CD14-positive monocyte (primary cell): ENCODE data around the gene STUB1. TPM values are rescaled to one million over a fixed set of nuclear protein-coding genes. Genes with fewer than 3 reads are reported as not detected.
A peak's percentile ranks its signal among the peaks of the same experiment; 100 is the strongest.

Experiments
- DNase-seq, 3 donors: peaks; one replicate each; pipeline ENCODE4 v3.0.0-alpha.2; 2011 to 2022
- H2AFZ ChIP-seq: 2 replicates; pipeline ENCODE4 v1.6.0; 2012; ENCODE audit warnings: mild to moderate bottlenecking, low read depth, low read length, inconsistent platforms; ENCODE audit not compliant: insufficient read depth, poor library complexity, severe bottlenecking
- H3K27ac ChIP-seq, 2 donors: 1 replicate in 1 of 2; 2 replicates in 1 of 2; pipeline ENCODE4 v1.5.1; 2012 to 2013; ENCODE audit warnings: low read length in 2 of 2, control low read depth in 1 of 2, inconsistent platforms in 1 of 2, low read depth in 1 of 2, mild to moderate bottlenecking in 1 of 2
- H3K27me3 ChIP-seq, 2 donors: one replicate each; pipeline versions ENCODE4 v1.6.0 to v1.6.1; 2011 to 2013; ENCODE audit warnings: low read length in 2 of 2; ENCODE audit not compliant: control insufficient read depth in 2 of 2, insufficient read depth in 2 of 2
- H3K36me3 ChIP-seq, 2 donors: replicated peaks in 1 of 2; 1 replicate in 1 of 2; 2 replicates in 1 of 2; pipeline versions ENCODE4 v1.5.1 to v1.6.1; 2012 to 2013; ENCODE audit warnings: low read length in 2 of 2, control low read depth in 1 of 2, inconsistent platforms in 1 of 2, mild to moderate bottlenecking in 1 of 2; ENCODE audit not compliant: insufficient read depth in 2 of 2, control insufficient read depth in 1 of 2
- H3K4me1 ChIP-seq, 2 donors: 1 replicate in 1 of 2; 2 replicates in 1 of 2; pipeline versions ENCODE4 v1.5.1 to v1.6.1; 2012 to 2013; ENCODE audit warnings: low read length in 2 of 2, control low read depth in 1 of 2, inconsistent platforms in 1 of 2, mild to moderate bottlenecking in 1 of 2, moderate library complexity in 1 of 2; ENCODE audit not compliant: insufficient read depth in 2 of 2, control insufficient read depth in 1 of 2
- H3K4me2 ChIP-seq: replicated peaks from 2 replicates; pipeline ENCODE3; 2012; ENCODE audit warnings: low read length, moderate library complexity, mild to moderate bottlenecking; ENCODE audit not compliant: poor library complexity, severe bottlenecking; ENCODE audit errors: extremely low read depth
- H3K4me3 ChIP-seq, 3 experiments: fragments of 200-600 bp in 1 of 3; sonication (generic) in 1 of 3; replicated peaks in 1 of 3; 1 replicate in 2 of 3; 2 replicates in 1 of 3; pipeline ENCODE4 v1.5.1; 2011 to 2013; ENCODE audit warnings: low read length in 3 of 3, mild to moderate bottlenecking in 3 of 3, control low read depth in 2 of 3, low read depth in 2 of 3, inconsistent platforms in 1 of 3, moderate library complexity in 1 of 3
- H3K79me2 ChIP-seq: 2 replicates; pipeline ENCODE4 v1.6.0; 2012; ENCODE audit warnings: mild to moderate bottlenecking, control low read depth, inconsistent platforms, low read length, moderate library complexity; ENCODE audit not compliant: insufficient read depth
- H3K9ac ChIP-seq: 2 replicates; pipeline ENCODE4 v1.6.0; 2017; ENCODE audit warnings: low read length, mild to moderate bottlenecking; ENCODE audit not compliant: insufficient read depth, poor library complexity, severe bottlenecking
- H3K9me3 ChIP-seq, 2 donors: replicated peaks in 1 of 2; 1 replicate in 1 of 2; 2 replicates in 1 of 2; pipeline versions ENCODE4 v1.5.1 to v1.6.1; 2012 to 2013; ENCODE audit warnings: low read length in 2 of 2, control low read depth in 1 of 2; ENCODE audit not compliant: control insufficient read depth in 1 of 2, insufficient read depth in 1 of 2
- H4K20me1 ChIP-seq: 2 replicates; pipeline ENCODE4 v1.6.0; 2012; ENCODE audit warnings: mild to moderate bottlenecking, low read length, control low read depth, moderate library complexity; ENCODE audit not compliant: insufficient read depth
- H3K27ac Mint-ChIP-seq, 7 donors: one replicate each; pipeline ENCODE4 v1.8.0; 2020; ENCODE audit warnings: mild to moderate bottlenecking in 7 of 7, mixed read lengths in 7 of 7, moderate library complexity in 6 of 7, inconsistent platforms in 2 of 7
- H3K27me3 Mint-ChIP-seq, 3 donors: one replicate each; pipeline ENCODE4 v1.8.0; 2021 to 2022; ENCODE audit warnings: low read depth in 3 of 3, mild to moderate bottlenecking in 3 of 3, mixed read lengths in 3 of 3, moderate library complexity in 3 of 3, inconsistent platforms in 1 of 3
- H3K36me3 Mint-ChIP-seq, 2 donors: one replicate each; pipeline ENCODE4 v1.8.0; 2020; ENCODE audit warnings: mixed read lengths in 2 of 2, inconsistent platforms in 1 of 2, mild to moderate bottlenecking in 1 of 2
- H3K4me1 Mint-ChIP-seq: one replicate; pipeline ENCODE4 v1.8.0; 2020; ENCODE audit warnings: mild to moderate bottlenecking, mixed read lengths
- H3K4me3 Mint-ChIP-seq, 2 donors: one replicate each; pipeline ENCODE4 v1.8.0; 2020; ENCODE audit warnings: mild to moderate bottlenecking in 2 of 2, mixed read lengths in 2 of 2, moderate library complexity in 1 of 2
- H3K9me3 Mint-ChIP-seq, 7 donors: one replicate each; pipeline ENCODE4 v1.8.0; 2020 to 2022; ENCODE audit warnings: mixed read lengths in 7 of 7, mild to moderate bottlenecking in 6 of 7, moderate library complexity in 6 of 7, inconsistent platforms in 2 of 7
- CTCF ChIP-seq: fragments of 200-600 bp; IDR thresholded peaks from one replicate; pipeline ENCODE4 v1.8.0; 2022; ENCODE audit warnings: antibody characterized with exemption, mild to moderate bottlenecking
- WGBS: methylation state at CpG from one replicate; pipeline ENCODE4 v1.1.5; 2013; ENCODE audit warnings: missing lambda C conversion rate; ENCODE audit not compliant: insufficient coverage; 5-methylcytosine and 5-hydroxymethylcytosine counted together
- intact Hi-C, 2 donors: fragments of 100-400 bp; cut with micrococcal nuclease; formaldehyde crosslinking; loops; one replicate each; pipeline versions ENCODE4 v1.15.0 to v1.15.1; 2023
- polyA plus RNA-seq, 3 donors: library from polyadenylated mRNA; depleted of rRNA in 1 of 3; unstranded in 2 of 3; stranded (reverse) in 1 of 3; fragments of 300-500 nt in 2 of 3; fragments of >200 nt in 1 of 3; fragmentation: Illumina TruSeq in 2 of 3; gene quantifications; 1 replicate in 2 of 3; 2 replicates in 1 of 3; pipeline ENCODE4 v1.2.3, GENCODE V29; 2012 to 2021

Gene STUB1
- polyA plus RNA-seq, 3 donors = 83.3 to 108 (median 106) TPM

GRCh38 chr16:682493-683395, 2.5 kb downstream of the STUB1 start:
- Mint-ChIP-seq H3K4me3 (peak overlapping the region; percentile 66 to 78), H3K9me3 (no peaks in the 10 kb centered on the region), H3K4me1 (peaks cover 26% of the 10 kb centered on the region), H3K36me3 (peaks cover 25 to 37% of the 10 kb centered on the region in 2 donors), H3K27ac (peak overlapping the region in 3 of 7 donors; percentile 48 to 83 (median 81)), H3K27me3 (peaks cover 0 to 6% (median 2%) of the 10 kb centered on the region in 3 donors)
- 94% methylated on average over 31 of the region's 36 CpGs for WGBS
- H3K79me2 ChIP-seq = peaks cover 33% of the 10 kb centered on the region
- TF ChIP-seq CTCF = no peak
- peak overlapping the region in 1 of 2 donors; percentile 64 for H3K27ac ChIP-seq
- H3K9ac ChIP-seq = no peak overlapping the region
- intact Hi-C loops = loop anchor here (5.0 kb wide), 2 partner anchors 45 to 95 kb away; partner anchors contain the start of gene METTL26 (in 1 of the 2)
- peaks cover 20 to 21% of the 10 kb centered on the region in 2 donors for H3K36me3 ChIP-seq
- peaks cover 38 to 63% of the 10 kb centered on the region in 2 donors for H3K4me1 ChIP-seq
- no peaks in the 10 kb centered on the region for H3K9me3 ChIP-seq
- peaks cover 32% of the 10 kb centered on the region for H4K20me1 ChIP-seq
- no peak overlapping the region for H2AFZ ChIP-seq
- peak overlapping the region; percentile 86 for H3K4me2 ChIP-seq
- H3K27me3 ChIP-seq = no peaks in the 10 kb centered on the region
- H3K4me3 ChIP-seq = peak overlapping the region in 1 of 3 experiments; percentile 78
- no peak for DNase-seq

- Histone ChIP-seq H3K27ac (peak overlapping the region in 1 of 2 donors; percentile 64), H3K9me3 (no peaks in the 10 kb centered on the region), H3K27me3 (no peaks in the 10 kb centered on the region), H2AFZ (peak overlapping the region; percentile 76), H3K79me2 (peaks cover 33% of the 10 kb centered on the region), H3K4me2 (peak overlapping the region; percentile 86), H4K20me1 (peaks cover 32% of the 10 kb centered on the region), H3K4me3 (peak overlapping the region; percentile 32 to 78 (median 36)), H3K36me3 (peaks cover 20 to 21% of the 10 kb centered on the region in 2 donors), H3K9ac (peak overlapping the region; percentile 57), H3K4me1 (peaks cover 38 to 64% of the 10 kb centered on the region in 2 donors)
- intact Hi-C loops = loop anchor here (5.0 kb wide), 2 partner anchors 46 to 96 kb away; partner anchors contain the start of gene METTL26 (in 1 of the 2)
- Mint-ChIP-seq H3K9me3 (no peaks in the 10 kb centered on the region), H3K27me3 (peaks cover 0 to 2% (median 1%) of the 10 kb centered on the region in 3 donors), H3K36me3 (peaks cover 26 to 39% of the 10 kb centered on the region in 2 donors), H3K4me3 (peak overlapping the region; percentile 66 to 78), H3K27ac (peak overlapping the region in 6 of 7 donors; percentile 35 to 83 (median 56)), H3K4me1 (peaks cover 26% of the 10 kb centered on the region)
- 20% methylated on average over 52 of the region's 57 CpGs for WGBS
- no peak for DNase-seq
- TF ChIP-seq CTCF = no peak
Observed at GRCh38 chr16:683396-684070, 3.3 kb downstream of the STUB1 start.
